Stimulated activated CD8-positive, alpha-beta memory T cell treated with anti-CD3 and anti-CD28 coated beads, Interleukin-4, amount 100 ng/mL, for 4 hours (primary cell): Measurements from ENCODE around the gene EXTL2.
"Not testable (repeated sequence)": the region's sequence is repeated elsewhere in the genome, so short reads cannot be mapped to it uniquely, and the experiment has no call there.

Experiments used
- DNase-seq, 2 donors: peaks; one replicate each; pipeline ENCODE4 v3.0.0-alpha.2; 2020; ENCODE audit warnings: low read depth in 2 of 2, low spot score in 1 of 2

EXTL2 gene

GRCh38 chr1:100903777-100904176 is 9.1 kb upstream of the EXTL2 start:
- DNase-seq: no peak

GRCh38 chr1:100902365-100902764 is 7.7 kb upstream of the EXTL2 start:
- DNase-seq: no peak

- DNase-seq: peak in 1 of 2 donors; percentile 23
Measured at GRCh38 chr1:100896481-100896982, 1.9 kb upstream of the EXTL2 start.

DNA sequence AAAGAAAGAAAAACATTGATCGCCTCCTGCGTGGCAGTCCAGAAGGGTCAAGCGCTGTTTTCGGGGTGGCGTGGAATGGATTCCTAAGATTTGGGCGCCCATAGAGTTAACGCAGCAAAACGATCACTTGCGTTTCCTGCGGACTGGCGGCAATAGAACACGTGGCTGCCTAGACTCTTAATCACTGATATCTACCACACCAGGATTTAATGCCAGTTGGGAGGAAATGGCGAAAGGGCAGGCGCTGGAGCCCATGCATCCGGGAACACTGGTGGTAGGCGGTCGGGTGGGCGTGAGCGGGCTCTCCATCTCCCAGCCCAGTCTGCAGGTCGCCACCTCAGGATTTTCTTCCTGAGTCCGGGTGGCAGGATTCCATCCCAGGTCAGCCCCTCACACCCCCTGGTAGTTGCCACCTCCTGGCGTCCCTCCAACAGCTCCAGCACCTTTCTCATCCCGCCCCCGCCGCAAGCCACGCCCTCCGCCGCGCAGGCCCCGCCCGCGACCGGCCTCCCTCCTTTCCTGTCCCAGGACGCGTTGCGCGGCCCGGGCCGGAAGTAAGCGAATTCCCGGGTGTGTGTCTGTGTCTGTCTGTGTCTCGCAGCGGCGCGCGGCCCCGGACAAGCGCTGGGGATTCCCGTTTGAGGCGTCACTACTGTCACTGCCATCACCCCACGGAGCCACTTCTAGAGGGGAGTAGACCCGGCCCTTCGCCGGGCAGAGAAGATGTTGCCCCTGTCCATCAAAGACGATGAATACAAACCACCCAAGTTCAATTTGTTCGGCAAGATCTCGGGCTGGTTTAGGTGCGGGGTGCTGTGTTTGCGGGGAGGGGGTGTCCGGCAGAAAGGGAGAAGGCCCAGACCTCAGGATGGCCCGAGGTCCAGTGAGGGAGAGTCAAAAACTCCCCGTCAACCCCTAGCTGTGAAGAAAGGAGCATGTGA is 1.2 kb upstream of the EXTL2 start, which contains the start of gene SLC30A7:
TSS of gene SLC30A7 (plus strand) at position 551 of the 941 bp plus-strand sequence. CDS start at position 724, 173 bp downstream.
- DNase-seq: peak; percentile 92 to 96

DNA sequence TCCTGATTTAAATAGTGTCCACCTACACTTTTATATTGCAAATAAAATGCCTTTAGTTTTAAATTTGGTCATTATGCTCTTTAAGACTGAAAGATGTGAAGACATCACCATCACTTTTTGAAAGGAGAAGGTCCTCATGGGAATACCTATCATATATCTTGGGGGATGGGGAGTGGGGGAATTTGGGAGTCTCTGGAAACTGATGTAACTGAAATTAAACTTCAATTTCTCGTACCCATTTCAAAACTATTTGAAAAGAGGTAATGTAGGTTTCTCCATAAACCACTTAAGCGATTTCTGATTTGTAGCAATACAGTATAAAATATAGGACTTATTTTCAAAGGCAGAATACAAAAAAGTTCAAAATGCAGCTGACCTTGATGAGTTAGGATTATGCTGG is 924 bp downstream of the EXTL2 start:
- no peak for DNase-seq

DNA sequence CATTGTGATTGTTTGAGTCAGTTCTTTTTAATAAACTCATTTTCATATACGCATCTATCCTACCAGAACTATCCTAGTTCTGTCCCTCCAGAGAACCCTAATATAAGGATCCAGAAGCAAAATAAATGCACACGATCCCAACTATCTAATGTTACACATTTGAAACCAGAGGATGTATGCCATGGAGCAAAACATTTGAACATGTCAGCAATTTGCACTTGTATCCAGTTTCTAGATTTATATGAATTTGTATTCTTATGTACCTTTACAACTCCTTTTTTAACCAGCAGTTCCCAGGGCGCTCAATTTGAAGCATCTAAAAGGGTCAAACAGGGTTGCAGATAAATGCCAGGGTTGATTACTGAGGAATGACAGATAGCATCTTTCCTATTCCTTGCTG is 2.1 kb downstream of the EXTL2 start:
- DNase-seq: no peak

DNA sequence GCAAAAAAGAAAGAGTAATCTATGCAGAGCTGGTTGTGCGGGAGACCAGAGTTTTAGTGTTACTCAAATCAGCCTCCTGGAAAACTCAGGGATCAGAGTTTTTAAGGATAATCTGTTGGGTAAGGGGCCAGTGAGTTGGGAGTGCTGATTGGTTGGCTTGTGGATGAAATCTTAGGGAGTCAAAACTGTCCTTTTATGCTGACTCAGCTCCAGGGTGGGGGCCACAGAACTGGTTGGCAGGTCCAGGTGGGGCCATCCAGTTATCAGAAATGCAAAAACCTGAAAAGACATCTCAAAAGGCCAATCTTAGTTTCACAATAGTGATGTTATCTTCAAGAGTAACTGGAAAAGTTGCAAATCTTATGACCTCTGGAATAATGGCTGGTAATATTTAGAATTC is 3.3 kb downstream of the EXTL2 start:
- no peak for DNase-seq

- not testable (repeated sequence) for DNase-seq
Measured at GRCh38 chr1:100889869-100890482, 4.7 kb downstream of the EXTL2 start.

DNA sequence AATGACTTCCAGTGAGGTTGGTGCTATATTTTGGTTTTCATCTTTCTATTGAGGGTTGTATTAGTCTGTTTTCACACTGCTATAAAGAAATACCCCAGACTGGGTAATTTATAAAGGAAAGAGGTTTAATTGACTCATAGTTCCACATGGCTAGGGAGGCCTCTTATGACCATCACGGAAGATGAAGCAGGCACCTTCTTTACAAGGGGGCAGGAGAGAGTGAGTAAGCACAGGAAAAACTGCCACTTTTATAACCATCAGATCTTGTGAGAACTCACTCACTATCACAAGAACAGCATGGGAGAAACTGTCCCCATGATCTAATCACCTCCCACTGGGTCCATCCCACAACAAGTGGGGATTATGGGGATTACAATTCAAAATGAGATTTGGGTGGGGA is 5.6 kb downstream of the EXTL2 start:
- not testable (repeated sequence) for DNase-seq

DNA sequence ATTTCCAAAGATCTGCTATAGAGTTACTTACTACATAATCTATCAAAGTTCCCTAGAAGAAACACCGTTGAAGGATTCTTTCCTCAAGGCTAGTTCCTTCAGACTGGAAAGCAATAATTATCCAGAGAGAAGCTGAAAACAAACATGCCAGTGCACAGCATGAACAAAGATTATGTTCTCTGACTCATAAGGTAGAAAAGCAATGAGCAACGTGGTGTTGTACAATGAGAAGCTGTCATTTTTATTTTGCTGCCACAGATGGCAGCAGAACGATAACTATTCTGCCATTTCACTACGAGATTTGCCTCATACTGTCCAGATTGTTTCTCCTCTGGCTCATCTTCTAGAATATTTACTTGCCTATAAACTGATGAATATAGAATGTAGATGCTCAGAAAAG is 10.7 kb downstream of the EXTL2 start:
- no peak for DNase-seq

DNA sequence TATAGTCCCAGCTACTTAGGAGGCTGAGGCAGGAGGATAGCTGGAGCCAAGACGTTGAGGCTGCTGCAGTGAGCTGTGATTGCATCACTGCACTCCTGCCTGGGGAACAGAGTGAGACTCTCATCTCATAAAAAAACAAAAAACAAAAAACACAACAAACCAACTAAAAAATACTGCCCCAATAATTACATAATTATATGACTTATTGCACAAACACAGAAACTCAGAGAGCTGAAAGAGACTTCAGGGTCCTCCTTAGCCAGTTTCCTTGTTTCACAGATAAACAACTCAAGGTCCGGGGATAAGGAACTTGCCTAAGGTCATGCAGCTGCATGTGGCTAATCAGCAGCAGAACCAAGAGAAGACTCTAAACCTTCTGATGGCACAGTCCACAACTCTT is 11.9 kb downstream of the EXTL2 start:
- no peak for DNase-seq

GRCh38 chr1:100881687-100882086 is 13.0 kb downstream of the EXTL2 start:
- no peak for DNase-seq

GRCh38 chr1:100879422-100879821 is 15.2 kb downstream of the EXTL2 start:
- no peak for DNase-seq

DNA sequence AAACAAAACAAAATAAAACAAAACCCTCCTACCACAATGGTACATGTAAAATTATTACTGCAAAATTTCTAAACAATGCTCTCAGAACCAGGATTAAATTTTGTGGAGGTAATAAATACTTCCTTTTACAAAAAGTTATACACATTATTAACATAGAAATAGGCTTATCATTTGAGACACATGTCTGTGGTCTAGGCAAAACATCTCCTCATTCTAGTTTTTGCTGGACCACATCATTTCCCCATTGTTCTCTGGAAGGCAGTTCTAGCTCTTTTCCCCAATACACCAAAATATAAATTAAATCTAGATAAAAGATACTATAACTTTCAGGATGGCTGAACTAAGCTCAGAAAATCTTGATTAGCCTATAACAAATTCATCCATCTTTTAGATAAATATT is 18.4 kb downstream of the EXTL2 start:
- no peak for DNase-seq

- no peak for DNase-seq
Measured at GRCh38 chr1:100875228-100875627, 19.4 kb downstream of the EXTL2 start.

GRCh38 chr1:100874433-100874832 is 20.2 kb downstream of the EXTL2 start:
- no peak for DNase-seq

- DNase-seq: no peak
Measured at GRCh38 chr1:100869996-100870395, 24.6 kb downstream of the EXTL2 start.

DNA sequence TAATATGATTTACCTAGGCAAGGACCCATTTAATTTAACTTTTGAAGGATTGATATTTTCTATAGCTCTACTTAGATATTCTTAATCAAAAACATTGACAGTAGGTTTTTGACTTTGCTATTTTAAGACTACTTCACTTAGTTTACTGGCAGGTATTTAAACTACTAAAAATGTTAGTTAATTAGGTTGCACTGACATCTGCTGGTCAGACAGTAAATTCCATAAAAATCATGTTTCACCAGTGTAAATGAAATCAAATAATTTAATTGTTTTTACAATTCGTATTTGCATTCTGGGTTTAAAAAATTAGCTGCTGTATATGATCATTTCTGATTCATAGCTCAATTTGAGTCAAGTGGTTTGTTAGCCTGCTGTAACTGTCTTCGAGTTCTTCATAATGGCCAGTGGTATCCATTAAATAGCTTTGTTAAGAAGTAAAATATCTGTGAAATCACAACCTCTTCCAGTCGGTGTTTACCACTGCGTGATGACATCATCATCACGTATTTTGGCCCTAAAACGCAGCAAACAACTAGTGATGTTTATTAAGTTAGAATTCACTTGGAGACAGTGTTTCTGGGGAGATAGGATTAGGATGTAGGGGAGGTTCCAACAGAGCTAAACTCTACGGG is 26.2 kb downstream of the EXTL2 start:
- DNase-seq: no peak

DNA sequence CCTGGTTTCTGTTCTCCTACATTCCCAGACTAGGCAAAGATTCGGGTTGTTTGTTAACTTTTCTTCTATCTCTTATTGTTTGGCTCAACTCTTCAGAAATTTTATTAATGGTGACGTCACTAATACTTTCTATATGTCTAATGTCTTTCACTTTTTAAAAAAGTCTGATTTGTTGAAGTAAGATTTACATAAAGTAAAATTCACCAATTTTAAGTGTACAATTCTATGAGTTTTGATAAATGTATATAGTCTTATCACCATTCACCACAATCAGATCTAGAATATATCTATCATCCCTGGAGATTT is 27.8 kb downstream of the EXTL2 start:
- DNase-seq: no peak

DNA sequence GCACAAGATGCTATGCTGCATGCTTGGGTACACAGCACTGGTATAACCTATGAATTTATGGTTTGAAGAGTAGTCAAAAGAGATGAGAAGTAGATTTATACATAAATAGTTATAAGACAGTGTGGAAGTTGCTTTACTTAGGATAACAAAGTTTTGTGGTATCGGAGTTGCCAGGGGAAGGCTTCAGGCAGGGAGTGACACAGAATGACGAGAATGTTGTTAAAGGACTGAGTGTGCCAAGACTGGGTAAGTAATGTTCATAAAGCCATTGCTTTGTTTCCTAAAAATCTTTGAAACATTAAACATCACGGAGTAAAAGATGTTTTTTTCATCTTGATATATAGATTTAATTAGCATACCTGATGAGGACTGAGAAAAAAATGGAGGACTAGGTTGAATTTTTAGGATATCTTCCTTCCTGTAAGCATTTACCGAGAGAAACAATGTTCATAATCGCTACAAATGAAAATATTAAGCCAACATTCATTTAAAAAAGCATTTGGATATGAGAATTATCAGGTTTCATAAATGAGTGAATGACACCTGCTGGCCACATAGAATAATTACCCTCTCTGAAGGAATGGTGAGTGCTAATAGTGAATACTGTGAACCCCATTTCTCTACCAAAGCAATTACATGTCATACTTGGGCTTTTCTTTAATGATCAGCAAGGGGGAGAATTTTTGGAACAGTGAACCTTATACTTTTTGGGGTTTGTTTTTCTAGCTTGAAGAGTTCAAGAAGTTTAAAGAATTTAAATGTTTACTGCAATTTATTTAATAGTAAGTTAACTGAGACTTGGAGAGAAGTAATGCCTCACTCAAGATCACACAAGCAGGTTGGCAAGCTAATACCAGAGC is 28.4 kb downstream of the EXTL2 start:
- DNase-seq: no peak

GRCh38 chr1:100862591-100862990 is 32.1 kb downstream of the EXTL2 start:
- no peak for DNase-seq
